Astrocyte (in vitro differentiated cells and primary cell): ENCODE results near the gene ZBTB38. TPM values are rescaled to one million over a fixed set of nuclear protein-coding genes. Genes with fewer than 3 reads are reported as not detected.

Source experiments
- DNase-seq: peaks from one replicate; pipeline ENCODE4 v3.0.0-alpha.2; 2010; ENCODE audit warnings: low read depth
- FAIRE-seq: peaks from 2 replicates; lab custom pipeline; 2011; peaks lifted over from hg19 to GRCh38; lab: Jason Lieb, UNC
- H2AFZ ChIP-seq: 2 replicates; pipeline ENCODE4 v1.6.0; 2012; ENCODE audit warnings: low read depth, low read length, inconsistent platforms
- H3K27ac ChIP-seq: 2 replicates; pipeline ENCODE4 v1.5.1; 2011; ENCODE audit warnings: low read depth, low read length, inconsistent platforms
- H3K27me3 ChIP-seq: 2 replicates; pipeline ENCODE4 v1.6.0; 2011; ENCODE audit warnings: low read length, inconsistent platforms; ENCODE audit not compliant: insufficient read depth
- H3K36me3 ChIP-seq: 2 replicates; pipeline ENCODE4 v1.5.1; 2011; ENCODE audit warnings: low read length, inconsistent platforms; ENCODE audit not compliant: insufficient read depth
- H3K4me1 ChIP-seq: 2 replicates; pipeline ENCODE4 v1.5.1; 2011; ENCODE audit warnings: low read length, inconsistent platforms; ENCODE audit not compliant: insufficient read depth
- H3K4me2 ChIP-seq: 2 replicates; pipeline ENCODE4 v1.6.0; 2012; ENCODE audit warnings: low read length, inconsistent platforms
- H3K4me3 ChIP-seq: 2 replicates; pipeline ENCODE4 v1.5.1; 2011; ENCODE audit warnings: low read depth, mild to moderate bottlenecking, low read length, inconsistent platforms; ENCODE audit not compliant: insufficient read depth
- H3K79me2 ChIP-seq: 2 replicates; pipeline ENCODE4 v1.6.0; 2012; ENCODE audit warnings: mild to moderate bottlenecking, low read length, inconsistent platforms; ENCODE audit not compliant: insufficient read depth
- H3K9ac ChIP-seq: 2 replicates; pipeline ENCODE4 v1.6.0; 2012; ENCODE audit warnings: mild to moderate bottlenecking, low read length, inconsistent platforms
- H3K9me3 ChIP-seq: 2 replicates; pipeline ENCODE4 v1.5.1; 2012; ENCODE audit warnings: low read depth, mild to moderate bottlenecking, low read length, inconsistent platforms; ENCODE audit not compliant: insufficient read depth
- H4K20me1 ChIP-seq: 2 replicates; pipeline ENCODE4 v1.6.0; 2012; ENCODE audit warnings: low read length, inconsistent platforms; ENCODE audit not compliant: insufficient read depth
- H3K27ac Mint-ChIP-seq: one replicate; pipeline ENCODE4 v1.8.0; 2021; ENCODE audit warnings: mild to moderate bottlenecking, mixed read lengths; ENCODE audit not compliant: unreplicated experiment
- H3K27me3 Mint-ChIP-seq: one replicate; pipeline ENCODE4 v1.8.0; 2021; ENCODE audit warnings: low read depth, mixed read lengths; ENCODE audit not compliant: unreplicated experiment
- H3K36me3 Mint-ChIP-seq: one replicate; pipeline ENCODE4 v1.8.0; 2021; ENCODE audit warnings: low read depth, mixed read lengths; ENCODE audit not compliant: unreplicated experiment
- H3K4me1 Mint-ChIP-seq: one replicate; pipeline ENCODE4 v1.8.0; 2021; ENCODE audit warnings: low read depth, mixed read lengths; ENCODE audit not compliant: unreplicated experiment
- H3K4me3 Mint-ChIP-seq: one replicate; pipeline ENCODE4 v1.8.0; 2021; ENCODE audit warnings: mild to moderate bottlenecking, moderate library complexity, mixed read lengths; ENCODE audit not compliant: unreplicated experiment
- H3K9me3 Mint-ChIP-seq: one replicate; pipeline ENCODE4 v1.8.0; 2021; ENCODE audit warnings: mild to moderate bottlenecking, mixed read lengths; ENCODE audit not compliant: unreplicated experiment
- EZH2 ChIP-seq: IDR thresholded peaks from 2 replicates; pipeline ENCODE4 v1.6.1; 2012; ENCODE audit warnings: mild to moderate bottlenecking, low read length, inconsistent platforms; ENCODE audit not compliant: insufficient read depth
- total RNA-seq: library from RNA; stranded (reverse); gene quantifications from 2 replicates; pipeline ENCODE4 v1.2.1, GENCODE V29; 2021
- TF ChIP-seq, protein P1 (sequence below): IDR thresholded peaks from 2 replicates; pipeline ENCODE4 v1.5.1; 2011; ENCODE audit warnings: low read depth, mild to moderate bottlenecking, inconsistent platforms, low read length, moderate library complexity; ENCODE audit not compliant: insufficient read depth

Gene ZBTB38
- total RNA-seq, 1 donor from 2014 or later = 57.6 TPM

- Mint-ChIP-seq H3K4me3 (no peak overlapping the region), H3K27ac (no peak overlapping the region), H3K4me1 (peaks cover 19% of the 10 kb centered on the region), H3K27me3 (no peaks in the 10 kb centered on the region), H3K9me3 (peaks cover 9% of the 10 kb centered on the region), H3K36me3 (peaks cover 2% of the 10 kb centered on the region)
- H3K36me3 ChIP-seq = no peaks in the 10 kb centered on the region
- H3K4me1 ChIP-seq = peaks cover 9% of the 10 kb centered on the region
- H3K4me3 ChIP-seq = no peak overlapping the region
- H3K9ac ChIP-seq = no peak overlapping the region
- DNase-seq = peak; percentile 53
- no peaks in the 10 kb centered on the region for H3K27me3 ChIP-seq
- no peaks in the 10 kb centered on the region for H4K20me1 ChIP-seq
- H3K9me3 ChIP-seq = no peaks in the 10 kb centered on the region
- FAIRE-seq = no peak
- H2AFZ ChIP-seq = no peak overlapping the region
- H3K4me2 ChIP-seq = peak overlapping the region; percentile 18
- H3K27ac ChIP-seq = no peak overlapping the region
- TF ChIP-seq EZH2 = no peak
- TF ChIP-seq, protein P1, sequence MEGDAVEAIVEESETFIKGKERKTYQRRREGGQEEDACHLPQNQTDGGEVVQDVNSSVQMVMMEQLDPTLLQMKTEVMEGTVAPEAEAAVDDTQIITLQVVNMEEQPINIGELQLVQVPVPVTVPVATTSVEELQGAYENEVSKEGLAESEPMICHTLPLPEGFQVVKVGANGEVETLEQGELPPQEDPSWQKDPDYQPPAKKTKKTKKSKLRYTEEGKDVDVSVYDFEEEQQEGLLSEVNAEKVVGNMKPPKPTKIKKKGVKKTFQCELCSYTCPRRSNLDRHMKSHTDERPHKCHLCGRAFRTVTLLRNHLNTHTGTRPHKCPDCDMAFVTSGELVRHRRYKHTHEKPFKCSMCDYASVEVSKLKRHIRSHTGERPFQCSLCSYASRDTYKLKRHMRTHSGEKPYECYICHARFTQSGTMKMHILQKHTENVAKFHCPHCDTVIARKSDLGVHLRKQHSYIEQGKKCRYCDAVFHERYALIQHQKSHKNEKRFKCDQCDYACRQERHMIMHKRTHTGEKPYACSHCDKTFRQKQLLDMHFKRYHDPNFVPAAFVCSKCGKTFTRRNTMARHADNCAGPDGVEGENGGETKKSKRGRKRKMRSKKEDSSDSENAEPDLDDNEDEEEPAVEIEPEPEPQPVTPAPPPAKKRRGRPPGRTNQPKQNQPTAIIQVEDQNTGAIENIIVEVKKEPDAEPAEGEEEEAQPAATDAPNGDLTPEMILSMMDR = no peak
- H3K79me2 ChIP-seq = no peaks in the 10 kb centered on the region
These were observed 47.2 kb upstream of the ZBTB38 start for GRCh38 chr3:141321109-141321497.

- no peak overlapping the region for H3K27ac Mint-ChIP-seq
- Histone ChIP-seq H3K4me1 (peaks cover 9% of the 10 kb centered on the region), H3K9ac (no peak overlapping the region), H3K27me3 (no peaks in the 10 kb centered on the region), H3K36me3 (no peaks in the 10 kb centered on the region), H3K4me2 (no peak overlapping the region), H3K79me2 (no peaks in the 10 kb centered on the region), H3K9me3 (no peaks in the 10 kb centered on the region), H4K20me1 (no peaks in the 10 kb centered on the region), H3K27ac (no peak overlapping the region), H2AFZ (no peak overlapping the region), H3K4me3 (no peak overlapping the region)
- H3K36me3 Mint-ChIP-seq = peaks cover 4% of the 10 kb centered on the region
- FAIRE-seq (no peak), DNase-seq (no peak)
- H3K9me3 Mint-ChIP-seq = peaks cover 6% of the 10 kb centered on the region
- peaks cover 29% of the 10 kb centered on the region for H3K4me1 Mint-ChIP-seq
- H3K27me3 Mint-ChIP-seq = no peaks in the 10 kb centered on the region
- TF ChIP-seq, protein P1 = no peak
- TF ChIP-seq EZH2 = no peak
- H3K4me3 Mint-ChIP-seq = no peak overlapping the region
These were observed 44.2 kb upstream of the ZBTB38 start for GRCh38 chr3:141323936-141324704.

DNA sequence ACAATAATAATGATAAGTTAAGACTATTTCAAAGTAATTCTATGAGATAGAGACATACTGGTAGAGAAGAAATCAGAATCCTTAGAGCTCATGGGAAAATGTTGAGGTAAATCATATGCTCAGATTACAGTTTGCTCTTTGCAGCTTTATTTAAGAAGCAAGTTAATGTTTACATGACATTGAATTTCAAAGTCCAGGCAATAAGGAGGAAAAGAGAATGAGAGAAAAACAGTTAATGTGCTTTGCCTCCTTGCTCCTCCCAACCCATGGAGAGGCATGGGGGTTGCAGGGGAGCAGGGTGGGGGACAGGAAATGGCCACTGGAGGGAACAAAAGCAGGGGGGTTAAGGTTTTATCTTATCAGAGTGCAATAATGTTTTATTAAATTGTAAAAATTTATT, 42.2 kb upstream of the ZBTB38 start:
- DNase-seq (no peak), FAIRE-seq (no peak)
- no peak overlapping the region for H3K4me3 Mint-ChIP-seq
- H3K36me3 Mint-ChIP-seq = peaks cover 3% of the 10 kb centered on the region
- H4K20me1 ChIP-seq = no peaks in the 10 kb centered on the region
- no peak overlapping the region for H3K4me2 ChIP-seq
- no peak overlapping the region for H3K27ac Mint-ChIP-seq
- H3K4me3 ChIP-seq = no peak overlapping the region
- H3K27me3 Mint-ChIP-seq = no peaks in the 10 kb centered on the region
- H3K4me1 Mint-ChIP-seq = peaks cover 29% of the 10 kb centered on the region
- no peak overlapping the region for H2AFZ ChIP-seq
- TF ChIP-seq, protein P1 = no peak
- TF ChIP-seq EZH2 = no peak
- no peaks in the 10 kb centered on the region for H3K79me2 ChIP-seq
- H3K9me3 ChIP-seq = no peaks in the 10 kb centered on the region
- H3K27ac ChIP-seq = no peak overlapping the region
- no peaks in the 10 kb centered on the region for H3K36me3 ChIP-seq
- H3K4me1 ChIP-seq = peaks cover 12% of the 10 kb centered on the region
- no peaks in the 10 kb centered on the region for H3K27me3 ChIP-seq
- H3K9me3 Mint-ChIP-seq = no peaks in the 10 kb centered on the region
- H3K9ac ChIP-seq = no peak overlapping the region
